ENCODE data around the gene PLA2G7. TPM values are rescaled to one million over a fixed set of nuclear protein-coding genes. Genes with fewer than 3 reads are reported as not detected.

PLA2G7 gene
- total RNA-seq, 2 donors from 2014 or later = 0.27 to 0.56 TPM

- no peaks in the 10 kb centered on the region for H3K9me3 ChIP-seq
- H3K36me3 ChIP-seq = no peaks in the 10 kb centered on the region
- no peak for TF ChIP-seq CTCF (IDR thresholded peaks at IDR 0.05)
- DNase-seq (ENCODE audit: low spot score) (no peak), ATAC-seq (ENCODE audit: insufficient number of reproducible peaks, low FRiP score, low read depth) (no peak)
- H3K4me1 ChIP-seq (ENCODE audit: control insufficient read depth in 1 of 2, low read depth in 2 of 2) = peaks cover 7 to 12% of the 10 kb centered on the region in 2 donors
- H3K27ac ChIP-seq = no peak overlapping the region
- H3K4me3 ChIP-seq = no peak overlapping the region
- no peaks in the 10 kb centered on the region for H3K27me3 ChIP-seq (replicated peaks; ENCODE audit: insufficient read depth)
Measured at GRCh38 chr6:46657642-46658041, 77.5 kb downstream of the PLA2G7 start.

DNA sequence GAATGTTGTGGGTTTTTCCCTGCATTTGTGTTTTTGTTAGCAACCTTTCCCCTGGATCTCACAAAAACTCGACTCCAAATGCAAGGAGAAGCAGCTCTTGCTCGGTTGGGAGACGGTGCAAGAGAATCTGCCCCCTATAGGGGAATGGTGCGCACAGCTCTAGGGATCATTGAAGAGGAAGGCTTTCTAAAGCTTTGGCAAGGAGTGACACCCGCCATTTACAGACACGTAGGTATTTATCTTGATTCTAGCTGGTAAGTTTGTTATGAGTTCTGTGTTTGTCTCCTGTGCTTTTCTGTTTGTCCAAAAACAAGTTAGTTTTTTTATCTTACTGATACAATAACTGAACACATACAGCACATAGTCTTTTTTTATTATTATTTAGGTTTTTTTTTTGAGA, 79.4 kb downstream of the PLA2G7 start:
- DNase-seq (ENCODE audit: low spot score) (no peak), ATAC-seq (ENCODE audit: insufficient number of reproducible peaks, low FRiP score, low read depth) (no peak)
- peaks cover 7 to 18% of the 10 kb centered on the region in 2 donors for H3K4me1 ChIP-seq (ENCODE audit: control insufficient read depth in 1 of 2, low read depth in 2 of 2)
- no peaks in the 10 kb centered on the region for H3K27me3 ChIP-seq (replicated peaks; ENCODE audit: insufficient read depth)
- H3K36me3 ChIP-seq = no peaks in the 10 kb centered on the region
- H3K4me3 ChIP-seq = no peak overlapping the region
- H3K27ac ChIP-seq = no peak overlapping the region
- H3K9me3 ChIP-seq = no peaks in the 10 kb centered on the region
- TF ChIP-seq CTCF (IDR thresholded peaks at IDR 0.05) = no peak

Other genes starting within 250 kb of the PLA2G7 start
- gene RCAN2, start 243.9 kb downstream of the PLA2G7 start, total RNA-seq = 100 to 1,000 TPM; 126 to 289 TPM
- gene CYP39A1, start 82.6 kb downstream of the PLA2G7 start, total RNA-seq = 1 to 10 TPM in 1 of 2 donors, under 1 TPM in 1; 0.68 to 1.1 TPM
- 10 to 100 TPM; 44.4 to 52.8 TPM for gene SLC25A27, start 82.4 kb downstream of the PLA2G7 start, total RNA-seq
- 1 to 10 TPM; 1.8 TPM for gene TDRD6, start 47.5 kb downstream of the PLA2G7 start, total RNA-seq
- not detected for gene ANKRD66, start 11.6 kb upstream of the PLA2G7 start, total RNA-seq
- gene MEP1A, start 58.0 kb upstream of the PLA2G7 start, total RNA-seq = not detected
- 10 to 100 TPM; 13.5 to 18.1 TPM for gene ADGRF5, start 186.6 kb upstream of the PLA2G7 start, total RNA-seq